OCI-M2 (cell line): ENCODE measurements around the gene RXRA.

Experiments
- DNase-seq: peaks from one replicate; lab custom pipeline; 2025; ENCODE audit not compliant: unreplicated experiment; lab: John Stamatoyannopoulos, UW

Gene RXRA

DNA sequence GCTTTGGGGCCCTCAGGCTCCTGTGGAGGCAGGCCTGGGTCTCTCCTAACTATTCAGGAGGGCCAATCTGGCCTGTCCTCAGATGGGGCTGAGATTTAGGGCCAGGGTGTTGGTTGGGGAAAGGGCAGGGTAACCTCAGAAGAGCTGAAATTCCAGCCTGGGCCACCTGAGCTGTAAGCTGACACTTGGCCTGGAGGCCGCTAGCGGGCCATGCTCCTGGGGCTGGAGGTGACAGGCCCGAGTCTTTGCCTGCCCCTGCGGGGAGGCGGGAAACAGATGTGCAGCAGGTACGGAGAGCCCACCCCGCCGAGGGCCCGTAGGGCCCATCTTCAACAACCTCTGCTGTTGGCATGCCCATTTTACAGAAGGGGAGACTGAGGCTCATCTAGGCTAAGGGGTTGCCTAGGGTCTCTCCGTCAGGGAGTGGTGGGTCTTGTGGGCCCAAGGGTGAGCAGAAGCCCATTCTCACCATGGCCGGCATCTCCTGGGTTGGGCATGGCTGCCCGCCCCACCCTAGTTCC is 69.5 kb downstream of the RXRA start:
- DNase-seq, result no peak

DNA sequence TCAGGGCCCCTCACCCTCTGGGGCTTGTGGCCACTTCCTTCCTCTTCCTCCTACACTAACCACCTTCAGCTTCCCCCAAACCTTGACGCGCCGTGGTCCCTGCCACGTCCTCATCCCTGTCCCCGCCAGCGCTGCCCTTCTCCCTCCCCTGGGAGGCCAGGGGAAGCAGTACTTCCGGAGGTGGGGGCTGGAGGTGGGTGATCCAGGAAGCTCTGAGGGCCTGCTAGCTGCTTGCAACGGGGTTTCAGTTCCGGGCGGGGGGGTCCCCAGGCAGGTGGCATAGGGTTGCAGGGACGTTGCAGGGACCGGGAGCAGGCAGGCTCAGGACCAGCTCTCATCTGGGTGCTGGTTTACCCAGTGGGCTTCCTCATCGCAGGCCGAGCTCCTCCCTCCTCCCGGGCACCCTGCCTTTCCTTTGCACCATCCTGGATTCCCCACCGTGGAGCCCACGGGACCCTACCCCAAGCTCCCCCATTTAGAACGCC is 70.0 kb downstream of the RXRA start:
- no peak for DNase-seq

DNA sequence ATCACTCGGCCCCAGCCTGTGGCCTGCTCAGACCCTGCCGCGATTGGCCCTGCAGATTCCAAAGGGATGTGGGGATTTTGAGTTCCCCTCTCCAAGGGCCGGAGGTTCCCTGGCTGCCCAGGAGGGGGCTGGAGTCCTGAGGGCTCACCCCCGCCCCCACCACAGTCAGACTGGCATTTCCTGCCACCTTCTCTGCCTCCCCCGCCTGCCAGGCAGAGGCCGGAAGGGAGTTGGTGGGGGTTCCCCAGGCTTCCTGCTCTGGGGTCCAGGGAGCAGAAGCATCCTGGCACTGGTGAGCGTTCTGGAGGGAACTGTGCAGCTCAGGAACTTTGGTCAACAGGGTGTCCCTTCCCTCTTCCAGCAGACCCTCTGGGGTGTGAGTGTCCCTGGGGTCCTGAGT is 70.6 kb downstream of the RXRA start:
- no peak for DNase-seq

DNA sequence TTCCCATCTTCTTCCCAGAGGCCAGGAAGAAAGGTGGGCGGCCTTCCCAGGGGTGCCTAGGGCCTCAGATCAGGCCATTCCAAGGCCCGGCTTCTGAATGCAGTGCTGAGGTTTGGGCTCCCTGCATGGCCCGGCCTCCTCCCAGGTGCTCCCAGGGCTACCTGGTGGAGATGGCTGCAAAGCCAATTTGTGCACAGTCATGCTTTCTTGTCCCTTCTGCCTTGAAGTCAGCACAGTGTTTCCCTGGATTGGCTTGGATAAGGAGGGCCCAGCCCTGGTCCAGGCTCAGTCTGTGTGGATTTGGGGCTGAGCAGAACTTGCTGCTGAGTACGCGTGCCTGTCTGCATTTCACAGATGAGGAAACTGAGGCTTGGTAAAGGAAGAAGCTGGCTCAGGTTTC is 72.5 kb downstream of the RXRA start:
- no peak for DNase-seq

- DNase-seq, result no peak
These were observed 73.3 kb downstream of the RXRA start for GRCh38 chr9:134399435-134400056.

- DNase-seq, result no peak
These were observed 74.0 kb downstream of the RXRA start for GRCh38 chr9:134400283-134400682.

DNA sequence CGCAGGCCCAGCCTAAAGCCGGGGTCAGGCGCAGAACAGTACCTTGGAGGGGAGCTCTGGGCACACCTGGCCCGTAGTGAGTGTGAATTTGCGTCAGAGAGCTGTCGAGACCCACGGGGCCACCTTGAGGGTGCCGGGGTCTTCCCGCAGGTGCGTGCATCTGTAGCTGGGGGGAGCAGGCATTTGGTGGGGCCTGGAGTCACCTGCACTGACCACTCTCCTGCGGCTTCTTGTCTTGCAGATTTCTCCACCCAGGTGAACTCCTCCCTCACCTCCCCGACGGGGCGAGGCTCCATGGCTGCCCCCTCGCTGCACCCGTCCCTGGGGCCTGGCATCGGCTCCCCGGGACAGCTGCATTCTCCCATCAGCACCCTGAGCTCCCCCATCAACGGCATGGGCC is 75.1 kb downstream of the RXRA start:
- no peak for DNase-seq

DNA sequence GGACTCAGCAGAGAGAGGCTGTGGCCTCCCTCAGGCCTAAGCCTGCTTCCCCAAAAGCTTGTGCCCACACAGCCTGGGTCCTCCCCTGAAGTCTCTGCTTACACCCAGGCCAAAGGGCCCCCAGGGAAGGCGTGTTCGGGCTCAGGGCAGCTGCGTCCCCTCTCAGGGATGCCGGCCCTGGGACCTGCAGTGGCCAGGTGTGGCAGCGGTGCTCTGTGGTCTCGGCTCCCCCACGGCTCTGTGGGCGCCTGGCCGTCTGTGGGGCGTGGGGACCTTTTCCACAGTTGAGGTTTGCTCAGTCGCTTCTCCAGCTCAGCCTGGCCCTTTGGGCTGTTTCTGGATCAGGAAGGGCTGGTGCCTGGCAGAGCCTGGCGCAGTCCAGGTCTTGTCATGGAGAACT is 75.9 kb downstream of the RXRA start:
- no peak for DNase-seq

DNA sequence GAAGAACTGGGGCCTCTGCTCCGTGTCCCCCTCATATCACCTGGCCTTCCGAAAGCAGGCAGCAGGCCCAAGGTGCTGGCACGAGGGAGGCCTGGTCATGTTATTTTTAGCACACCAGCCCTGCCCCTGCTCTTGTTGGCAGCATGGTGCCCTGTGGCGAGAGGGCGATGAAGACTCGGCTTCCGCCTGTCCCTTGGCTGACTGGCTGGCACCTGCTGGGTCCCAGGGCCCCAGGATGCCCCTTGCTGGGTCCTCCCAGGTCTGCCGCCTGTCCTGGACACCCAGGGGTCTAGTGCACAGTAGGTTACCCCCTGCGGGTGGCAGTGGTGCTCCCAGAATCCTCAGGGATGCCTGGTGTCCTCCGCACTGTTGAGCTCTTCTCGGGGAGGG is 77.0 kb downstream of the RXRA start:
- no peak for DNase-seq

DNA sequence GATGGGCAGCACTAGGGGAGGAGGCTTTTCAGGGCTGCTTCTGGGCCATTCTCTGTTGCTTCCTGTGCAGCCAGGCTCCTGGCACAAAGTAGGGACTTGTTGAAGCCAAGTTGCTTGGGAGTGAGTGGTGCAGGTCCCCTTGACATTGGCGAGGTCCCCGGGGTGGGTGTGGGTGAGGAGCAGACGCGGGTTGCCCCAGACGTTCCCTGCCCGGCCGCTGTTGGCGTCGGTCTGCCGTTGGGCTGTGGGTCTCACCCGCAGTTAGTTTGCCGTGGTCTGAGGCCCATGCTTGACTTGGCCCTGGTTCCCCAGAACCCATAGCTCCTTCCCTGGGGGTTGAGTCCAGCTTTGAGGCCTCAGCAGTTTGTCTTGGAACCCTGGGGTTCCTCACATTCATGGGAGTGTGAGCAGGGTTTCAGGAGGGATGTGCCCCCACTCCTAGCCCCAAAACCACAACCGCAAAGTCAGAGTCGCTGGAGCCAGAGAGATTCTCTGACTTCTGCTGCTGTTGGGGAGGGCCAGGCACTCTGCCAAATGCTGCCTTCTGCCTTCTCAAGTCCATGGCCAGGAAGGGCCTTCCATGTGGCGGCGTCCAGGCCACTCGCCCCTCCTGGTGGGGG is 77.5 kb downstream of the RXRA start:
- no peak for DNase-seq

GRCh38 chr9:134404376-134405358 is 78.4 kb downstream of the RXRA start:
- DNase-seq, result no peak

DNA sequence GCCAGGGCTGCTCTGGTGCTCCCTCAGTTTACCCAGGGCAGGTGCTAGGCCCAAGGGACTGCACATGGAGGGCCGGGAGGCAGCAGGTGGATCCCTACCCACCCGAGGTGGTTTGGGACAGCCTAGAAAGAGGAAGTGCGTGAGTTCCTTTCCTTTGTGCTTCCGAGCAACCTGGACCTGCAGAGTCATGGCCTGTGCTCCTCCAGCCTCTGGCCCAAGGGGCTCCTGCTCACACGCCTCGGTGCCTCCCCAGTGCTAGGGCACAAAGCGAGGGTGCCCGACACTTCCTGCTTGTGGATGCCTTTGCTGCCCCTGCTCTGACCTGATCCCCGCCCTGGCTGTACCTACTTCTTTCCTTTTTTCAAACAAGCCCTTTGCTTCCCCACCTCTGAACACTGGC is 79.3 kb downstream of the RXRA start:
- DNase-seq, result no peak

GRCh38 chr9:134406366-134407120 is 80.3 kb downstream of the RXRA start:
- no peak for DNase-seq

DNA sequence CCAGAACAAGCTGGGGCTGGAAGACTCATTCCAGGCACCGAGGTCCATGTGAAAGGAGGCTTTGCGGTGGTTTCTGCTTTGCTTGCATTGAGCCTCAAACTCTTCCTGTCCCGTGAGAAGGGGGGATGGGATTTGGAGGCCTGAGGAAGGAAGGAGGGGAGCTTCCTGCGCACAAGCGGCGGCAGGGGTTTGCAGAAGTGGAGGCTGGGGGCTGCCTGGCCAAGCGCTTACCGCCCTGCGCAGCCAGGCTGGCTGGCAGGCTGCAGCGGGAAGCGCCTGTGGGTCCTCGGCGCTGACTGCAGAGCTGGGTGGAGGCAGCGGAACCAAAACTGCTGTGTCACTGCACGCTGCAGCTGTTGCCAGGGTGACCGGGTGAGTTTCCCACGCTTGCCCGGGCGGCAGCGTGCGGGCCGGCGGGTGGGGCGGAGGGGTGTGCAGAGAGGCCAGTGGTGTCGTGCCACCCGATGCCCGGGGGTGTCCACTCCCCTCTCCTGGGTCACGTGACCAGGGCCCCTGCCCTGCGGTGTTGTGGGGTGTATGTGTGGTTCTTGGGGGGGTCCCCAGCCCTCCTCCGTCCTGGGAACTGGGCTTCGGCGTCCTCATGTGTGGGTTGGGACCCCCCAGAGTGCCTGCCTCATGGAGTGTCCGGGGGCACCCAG is 81.0 kb downstream of the RXRA start:
- DNase-seq, result no peak

- DNase-seq, result no peak
These were observed 82.1 kb downstream of the RXRA start for GRCh38 chr9:134408389-134408788.

- no peak for DNase-seq
These were observed 82.9 kb downstream of the RXRA start for GRCh38 chr9:134408939-134409737.

GRCh38 chr9:134410071-134410834 is 84.0 kb downstream of the RXRA start:
- no peak for DNase-seq

GRCh38 chr9:134410835-134411217 is 84.6 kb downstream of the RXRA start:
- no peak for DNase-seq
